Measurements from ENCODE around the gene GPA33.
A peak's percentile ranks its signal among the peaks of the same experiment; 100 is the strongest.

Gene GPA33

GRCh38 chr1:167109125-167109524, 18.9 kb upstream of the GPA33 start:
- ChIA-PET CTCF (interaction anchor here (0.7 to 1.6 kb wide), 3 partner anchors 15 to 171 kb away, joined by 3 to 6 read pairs (median 4); no protein-coding TSS in a partner anchor), POLR2A (no interaction called here)
- Histone ChIP-seq H3K36me3 (ENCODE audit: control insufficient read depth in 4 of 4, insufficient read depth in 4 of 4, low read length in 3 of 4) (no peaks in the 10 kb centered on the region), H3K4me3 (ENCODE audit: control insufficient read depth in 1 of 7, extremely low read depth in 1 of 7, insufficient read depth in 4 of 7, low read depth in 2 of 7, low read length in 6 of 7) (no peak overlapping the region), H3K9me3 (ENCODE audit: control extremely low read depth in 1 of 5, control insufficient read depth in 4 of 5, insufficient read depth in 2 of 5, low read depth in 1 of 5, low read length in 4 of 5) (peaks cover 0 to 3% (median 0%) of the 10 kb centered on the region in 5 experiments), H3K4me1 (ENCODE audit: control extremely low read depth in 1 of 4, control insufficient read depth in 4 of 4, insufficient read depth in 4 of 4, low read length in 3 of 4) (peaks cover 12 to 44% (median 21%) of the 10 kb centered on the region in 4 experiments), H3K27me3 (replicated peaks in 2 of 5; ENCODE audit: control insufficient read depth in 4 of 5, insufficient read depth in 5 of 5, low read length in 4 of 5) (no peaks in the 10 kb centered on the region), H3K27ac (ENCODE audit: insufficient read depth in 1 of 2, low read depth in 1 of 2, low read length in 2 of 2, poor library complexity in 1 of 2, severe bottlenecking in 2 of 2) (no peak overlapping the region)
- 81% methylated on average over 2 of the region's 2 CpGs for WGBS (ENCODE audit: insufficient coverage)
- DNase-seq: no peak

DNA sequence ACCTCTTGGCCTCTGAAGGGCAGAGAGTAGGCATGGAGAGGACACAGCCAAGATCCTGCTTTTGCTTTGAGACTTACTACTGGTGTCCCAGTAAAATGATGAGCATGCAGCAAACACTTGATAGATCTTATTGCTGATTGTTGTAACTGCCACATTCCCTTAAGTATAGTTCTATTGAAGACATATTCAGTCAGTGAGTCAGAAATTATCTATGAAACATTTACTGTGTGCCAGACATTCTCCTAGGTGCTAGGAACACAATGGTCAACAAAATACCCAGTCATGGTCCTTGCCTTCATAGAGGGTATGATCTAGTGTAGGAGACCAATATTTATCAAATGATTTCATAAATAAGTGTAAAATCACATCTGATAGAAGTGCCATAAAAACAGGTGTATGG, 17.3 kb upstream of the GPA33 start:
- Histone ChIP-seq H3K27ac (ENCODE audit: insufficient read depth in 1 of 2, low read depth in 1 of 2, low read length in 2 of 2, poor library complexity in 1 of 2, severe bottlenecking in 2 of 2) (no peak overlapping the region), H3K36me3 (ENCODE audit: control insufficient read depth in 4 of 4, insufficient read depth in 4 of 4, low read length in 3 of 4) (no peaks in the 10 kb centered on the region), H3K9me3 (ENCODE audit: control extremely low read depth in 1 of 5, control insufficient read depth in 4 of 5, insufficient read depth in 2 of 5, low read depth in 1 of 5, low read length in 4 of 5) (peaks cover 0 to 3% (median 0%) of the 10 kb centered on the region in 5 experiments), H3K27me3 (replicated peaks in 2 of 5; ENCODE audit: control insufficient read depth in 4 of 5, insufficient read depth in 5 of 5, low read length in 4 of 5) (no peaks in the 10 kb centered on the region), H3K4me1 (ENCODE audit: control extremely low read depth in 1 of 4, control insufficient read depth in 4 of 4, insufficient read depth in 4 of 4, low read length in 3 of 4) (peaks cover 13 to 60% (median 30%) of the 10 kb centered on the region in 4 experiments), H3K4me3 (ENCODE audit: control insufficient read depth in 1 of 7, extremely low read depth in 1 of 7, insufficient read depth in 4 of 7, low read depth in 2 of 7, low read length in 6 of 7) (no peak overlapping the region)
- ChIA-PET CTCF (interaction anchor here (0.7 to 1.6 kb wide), 3 partner anchors 9 to 19 kb away, joined by 3 to 6 read pairs (median 3); no protein-coding TSS in a partner anchor), POLR2A (no interaction called here)
- no peak for DNase-seq

GRCh38 chr1:167106119-167106461, 15.9 kb upstream of the GPA33 start:
- Histone ChIP-seq H3K36me3 (ENCODE audit: control insufficient read depth in 4 of 4, insufficient read depth in 4 of 4, low read length in 3 of 4) (no peaks in the 10 kb centered on the region), H3K4me1 (ENCODE audit: control extremely low read depth in 1 of 4, control insufficient read depth in 4 of 4, insufficient read depth in 4 of 4, low read length in 3 of 4) (peaks cover 13 to 60% (median 30%) of the 10 kb centered on the region in 4 experiments), H3K27me3 (replicated peaks in 2 of 5; ENCODE audit: control insufficient read depth in 4 of 5, insufficient read depth in 5 of 5, low read length in 4 of 5) (no peaks in the 10 kb centered on the region), H3K27ac (ENCODE audit: insufficient read depth in 1 of 2, low read depth in 1 of 2, low read length in 2 of 2, poor library complexity in 1 of 2, severe bottlenecking in 2 of 2) (no peak overlapping the region), H3K4me3 (ENCODE audit: control insufficient read depth in 1 of 7, extremely low read depth in 1 of 7, insufficient read depth in 4 of 7, low read depth in 2 of 7, low read length in 6 of 7) (peak overlapping the region in 1 of 7 experiments; percentile 62), H3K9me3 (ENCODE audit: control extremely low read depth in 1 of 5, control insufficient read depth in 4 of 5, insufficient read depth in 2 of 5, low read depth in 1 of 5, low read length in 4 of 5) (peaks cover 0 to 3% (median 0%) of the 10 kb centered on the region in 5 experiments)
- 93% methylated on average over 2 of the region's 4 CpGs for WGBS (ENCODE audit: insufficient coverage)
- POLR2A ChIA-PET: no interaction called here
- no peak for DNase-seq
- CTCF ChIA-PET: interaction anchor here (1.9 to 2.4 kb wide), 2 partner anchors 13 to 21 kb away, joined by 6 to 7 read pairs; partner anchors contain the start of gene STYXL2

DNA sequence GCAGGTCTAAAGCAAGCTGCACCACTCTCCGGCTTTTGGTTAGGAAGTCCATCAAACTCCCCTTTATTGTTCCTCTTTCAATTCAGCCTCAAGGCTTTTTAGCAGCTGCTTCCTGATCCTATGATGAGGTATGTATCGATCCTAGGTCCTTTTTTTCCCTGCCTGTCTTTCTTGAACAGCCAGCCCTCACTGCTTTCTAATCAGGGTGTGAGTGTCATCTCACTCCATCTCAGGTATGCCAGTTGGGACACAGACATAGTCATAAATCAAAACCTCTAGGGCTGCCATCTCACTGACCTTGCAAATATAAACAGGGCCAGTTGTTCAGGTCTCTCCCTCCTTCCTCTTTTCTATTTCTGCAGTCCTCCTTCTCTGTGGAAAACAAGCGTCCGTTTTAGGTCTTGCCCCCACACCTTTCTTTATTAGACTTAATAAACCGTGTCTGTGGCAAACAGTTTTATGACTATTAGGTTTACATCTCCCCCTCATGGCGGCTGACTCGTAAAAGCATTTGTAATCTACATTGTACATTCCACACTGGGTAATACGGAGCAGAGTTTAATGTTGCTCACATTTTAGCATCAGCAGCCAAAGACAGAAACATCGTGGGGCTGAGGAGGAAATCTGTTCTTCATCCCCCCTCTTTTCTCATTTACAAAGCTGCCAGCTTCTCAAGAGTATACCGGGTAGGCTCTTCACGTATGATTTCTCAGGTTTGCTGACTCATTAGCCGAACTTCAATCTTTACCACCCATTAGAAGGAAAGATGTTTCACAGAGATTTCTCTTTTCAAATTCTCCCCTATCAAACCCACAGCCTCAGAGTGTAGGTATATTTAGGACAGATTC, 15.3 kb upstream of the GPA33 start:
- H3K4me1 ChIP-seq (ENCODE audit: control extremely low read depth in 1 of 4, control insufficient read depth in 4 of 4, insufficient read depth in 4 of 4, low read length in 3 of 4): peaks cover 13 to 54% (median 30%) of the 10 kb centered on the region in 4 experiments
- peak; percentile 22 to 80 (median 72) for DNase-seq
- peaks cover 0 to under 1% (median 0%) of the 10 kb centered on the region in 5 experiments for H3K9me3 ChIP-seq (ENCODE audit: control extremely low read depth in 1 of 5, control insufficient read depth in 4 of 5, insufficient read depth in 2 of 5, low read depth in 1 of 5, low read length in 4 of 5)
- H3K4me3 ChIP-seq (ENCODE audit: control insufficient read depth in 1 of 7, extremely low read depth in 1 of 7, insufficient read depth in 4 of 7, low read depth in 2 of 7, low read length in 6 of 7): peak overlapping the region in 6 of 7 experiments; percentile 3 to 62 (median 51)
- ChIA-PET CTCF (interaction anchor here (0.8 to 2.4 kb wide), 8 partner anchors 10 to 115 kb away, joined by 3 to 7 read pairs (median 4); partner anchors contain the start of gene STYXL2), POLR2A (no interaction called here)
- H3K27me3 ChIP-seq (replicated peaks in 2 of 5; ENCODE audit: control insufficient read depth in 4 of 5, insufficient read depth in 5 of 5, low read length in 4 of 5): no peaks in the 10 kb centered on the region
- 0% methylated on average over 9 of the region's 12 CpGs for WGBS (ENCODE audit: insufficient coverage)
- peaks cover 0 to 2% (median 0%) of the 10 kb centered on the region in 4 experiments for H3K36me3 ChIP-seq (ENCODE audit: control insufficient read depth in 4 of 4, insufficient read depth in 4 of 4, low read length in 3 of 4)
- H3K27ac ChIP-seq (ENCODE audit: insufficient read depth in 1 of 2, low read depth in 1 of 2, low read length in 2 of 2, poor library complexity in 1 of 2, severe bottlenecking in 2 of 2): no peak overlapping the region

DNA sequence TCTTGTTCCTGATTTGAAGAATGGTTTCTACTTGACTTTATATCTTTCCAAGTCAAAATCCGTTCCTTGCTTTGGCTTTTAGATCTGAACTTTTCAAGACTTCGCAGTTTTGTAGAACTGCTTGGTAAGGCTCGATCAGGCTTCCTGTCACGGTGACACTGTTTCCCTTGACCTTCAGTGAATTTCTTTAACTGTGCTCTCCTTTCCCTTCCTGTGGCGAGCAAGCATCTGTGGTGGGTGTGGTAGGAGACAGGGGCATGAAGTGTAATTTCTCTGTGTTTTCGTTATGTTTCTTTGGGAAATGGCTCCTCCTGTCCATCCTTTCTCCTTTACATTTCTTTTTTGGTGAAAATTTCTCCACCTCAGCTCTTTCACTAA, 14.1 kb upstream of the GPA33 start:
- ChIA-PET CTCF (interaction anchor here (1.1 to 1.9 kb wide), 7 partner anchors 8 to 116 kb away, joined by 3 to 6 read pairs (median 3); no protein-coding TSS in a partner anchor), POLR2A (no interaction called here)
- peaks cover 0 to 4% (median 0%) of the 10 kb centered on the region in 4 experiments for H3K36me3 ChIP-seq (ENCODE audit: control insufficient read depth in 4 of 4, insufficient read depth in 4 of 4, low read length in 3 of 4)
- no peak overlapping the region for H3K27ac ChIP-seq (ENCODE audit: insufficient read depth in 1 of 2, low read depth in 1 of 2, low read length in 2 of 2, poor library complexity in 1 of 2, severe bottlenecking in 2 of 2)
- no peaks in the 10 kb centered on the region for H3K9me3 ChIP-seq (ENCODE audit: control extremely low read depth in 1 of 5, control insufficient read depth in 4 of 5, insufficient read depth in 2 of 5, low read depth in 1 of 5, low read length in 4 of 5)
- WGBS (ENCODE audit: insufficient coverage): 0% methylated on average over 2 of the region's 6 CpGs
- peaks cover 13 to 45% (median 29%) of the 10 kb centered on the region in 4 experiments for H3K4me1 ChIP-seq (ENCODE audit: control extremely low read depth in 1 of 4, control insufficient read depth in 4 of 4, insufficient read depth in 4 of 4, low read length in 3 of 4)
- H3K4me3 ChIP-seq (ENCODE audit: control insufficient read depth in 1 of 7, extremely low read depth in 1 of 7, insufficient read depth in 4 of 7, low read depth in 2 of 7, low read length in 6 of 7): peak overlapping the region in 6 of 7 experiments; percentile 16 to 63 (median 48)
- DNase-seq: peak in 2 of 3 donors; percentile 36 to 55
- H3K27me3 ChIP-seq (replicated peaks in 2 of 5; ENCODE audit: control insufficient read depth in 4 of 5, insufficient read depth in 5 of 5, low read length in 4 of 5): no peaks in the 10 kb centered on the region

GRCh38 chr1:167102906-167103573, 12.9 kb upstream of the GPA33 start:
- Histone ChIP-seq H3K9me3 (ENCODE audit: control extremely low read depth in 1 of 5, control insufficient read depth in 4 of 5, insufficient read depth in 2 of 5, low read depth in 1 of 5, low read length in 4 of 5) (no peaks in the 10 kb centered on the region), H3K27me3 (replicated peaks in 2 of 5; ENCODE audit: control insufficient read depth in 4 of 5, insufficient read depth in 5 of 5, low read length in 4 of 5) (no peaks in the 10 kb centered on the region), H3K4me1 (ENCODE audit: control extremely low read depth in 1 of 4, control insufficient read depth in 4 of 4, insufficient read depth in 4 of 4, low read length in 3 of 4) (peaks cover 13 to 38% (median 28%) of the 10 kb centered on the region in 4 experiments), H3K27ac (ENCODE audit: insufficient read depth in 1 of 2, low read depth in 1 of 2, low read length in 2 of 2, poor library complexity in 1 of 2, severe bottlenecking in 2 of 2) (no peak overlapping the region), H3K36me3 (ENCODE audit: control insufficient read depth in 4 of 4, insufficient read depth in 4 of 4, low read length in 3 of 4) (peaks cover 0 to 4% (median 0%) of the 10 kb centered on the region in 4 experiments), H3K4me3 (ENCODE audit: control insufficient read depth in 1 of 7, extremely low read depth in 1 of 7, insufficient read depth in 4 of 7, low read depth in 2 of 7, low read length in 6 of 7) (no peak overlapping the region)
- 91% methylated on average over 5 of the region's 5 CpGs for WGBS (ENCODE audit: insufficient coverage)
- CTCF ChIA-PET: interaction anchor here (1.0 to 2.0 kb wide), 3 partner anchors 13 to 21 kb away, joined by 3 to 4 read pairs (median 3); no protein-coding TSS in a partner anchor
- DNase-seq: no peak
- POLR2A ChIA-PET: interaction anchor here (0.6 kb wide), 1 partner anchor 13 kb away, joined by 3 read pairs; no protein-coding TSS in a partner anchor

Measured in common myeloid progenitor, CD34-positive (primary cell).